ENCODE data around the gene RALGPS1. TPM values are rescaled to one million over a fixed set of nuclear protein-coding genes. Genes with fewer than 3 reads are reported as not detected.
"Not testable (repeated sequence)": the region's sequence is repeated elsewhere in the genome, so short reads cannot be mapped to it uniquely, and the experiment has no call there.

RALGPS1 gene
- total RNA-seq, 1 experiment from 2014 or later: 0.87 TPM

- no peak for DNase-seq (ENCODE audit: low read depth, low spot score)
- in situ Hi-C loops (cut with HindIII; ENCODE audit: low pct_unique_long_range_greater_than_20kb, low sequenced_read_pairs): no loop called here
Measured at GRCh38 chr9:127159949-127160610, 245.5 kb downstream of the RALGPS1 start.

DNA sequence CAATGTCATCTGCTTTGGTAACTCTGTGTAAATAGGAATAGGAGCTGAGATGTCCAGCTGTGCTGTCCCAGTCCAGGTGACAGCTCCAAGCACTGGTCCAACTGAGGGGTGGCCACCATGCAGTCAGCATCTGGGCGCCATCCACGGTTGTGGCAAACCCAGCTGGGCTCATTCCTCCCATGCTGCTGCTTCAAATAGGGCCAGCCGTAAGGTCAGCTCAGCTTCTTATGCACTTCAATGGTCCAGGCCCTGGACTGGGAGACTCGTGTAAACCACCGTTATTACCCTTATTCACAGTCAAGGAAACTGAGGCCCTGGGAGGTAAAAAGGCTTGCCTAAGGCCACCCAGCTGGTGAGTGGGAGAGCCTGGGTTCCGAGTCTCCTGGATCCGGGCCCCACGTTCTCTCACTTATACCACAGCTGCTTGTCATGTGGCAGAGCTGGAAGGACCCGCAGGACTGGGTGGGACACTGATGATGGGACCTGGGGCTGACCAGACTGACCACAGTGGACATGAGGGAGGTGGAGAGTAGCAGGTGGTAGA is 246.6 kb downstream of the RALGPS1 start:
- no peak for DNase-seq (ENCODE audit: low read depth, low spot score)
- in situ Hi-C loops (cut with HindIII; ENCODE audit: low pct_unique_long_range_greater_than_20kb, low sequenced_read_pairs): no loop called here

DNA sequence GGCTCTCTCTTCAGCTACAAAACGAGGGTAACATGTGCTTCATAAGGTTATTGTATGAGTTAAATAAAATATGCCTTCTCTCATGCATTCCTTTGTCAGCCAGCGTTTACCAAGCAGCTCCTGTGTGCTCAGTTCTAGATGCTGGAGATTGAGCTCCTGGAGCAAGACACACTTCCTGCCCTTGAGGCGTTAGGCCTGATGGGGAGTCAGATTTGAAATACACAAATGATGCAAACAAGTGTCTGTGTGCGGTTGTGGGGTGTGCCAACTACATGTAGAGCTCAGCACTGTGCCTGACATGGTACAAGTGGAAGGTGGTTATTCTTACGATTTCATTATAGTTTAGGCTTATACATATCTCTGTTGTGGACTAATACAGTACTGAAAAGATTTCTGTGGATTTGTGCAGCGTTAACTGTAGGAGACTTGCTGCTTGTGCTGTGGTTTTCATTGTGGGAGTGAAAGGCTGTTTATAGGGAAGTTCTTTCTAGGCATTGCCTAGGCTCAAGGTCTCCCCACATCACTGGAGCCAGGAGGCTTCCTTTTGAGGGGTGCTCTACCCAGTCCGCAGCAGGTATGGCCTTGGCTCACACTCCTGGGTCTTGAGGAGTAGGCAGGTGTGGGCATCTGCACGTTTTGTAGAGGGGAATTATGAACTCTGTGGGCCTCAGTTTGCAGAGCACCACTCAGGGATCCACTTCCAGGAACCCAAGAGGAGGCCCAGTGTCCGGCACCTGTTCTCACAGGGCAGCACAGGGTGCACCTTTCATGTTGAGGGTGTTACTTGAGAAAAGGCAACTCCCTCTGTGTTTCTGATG is 247.7 kb downstream of the RALGPS1 start:
- DNase-seq (ENCODE audit: low read depth, low spot score): no peak
- in situ Hi-C loops (cut with HindIII; ENCODE audit: low pct_unique_long_range_greater_than_20kb, low sequenced_read_pairs): no loop called here

- DNase-seq (ENCODE audit: low read depth, low spot score): no peak
Measured at GRCh38 chr9:127162864-127163365, 248.3 kb downstream of the RALGPS1 start.

GRCh38 chr9:127163409-127163808 is 248.8 kb downstream of the RALGPS1 start:
- DNase-seq (ENCODE audit: low read depth, low spot score): peak; percentile 56
- in situ Hi-C loops (cut with HindIII; ENCODE audit: low pct_unique_long_range_greater_than_20kb, low sequenced_read_pairs): no loop called here

More at GRCh38 chr9:127162864-127163365, 248.3 kb downstream of the RALGPS1 start:
- in situ Hi-C loops (cut with HindIII; ENCODE audit: low pct_unique_long_range_greater_than_20kb, low sequenced_read_pairs): no loop called here

GRCh38 chr9:127165116-127165515 is 250.5 kb downstream of the RALGPS1 start:
- no peak for DNase-seq (ENCODE audit: low read depth, low spot score)
- in situ Hi-C loops (cut with HindIII; ENCODE audit: low pct_unique_long_range_greater_than_20kb, low sequenced_read_pairs): no loop called here

GRCh38 chr9:127166111-127166510 is 251.5 kb downstream of the RALGPS1 start:
- in situ Hi-C loops (cut with HindIII; ENCODE audit: low pct_unique_long_range_greater_than_20kb, low sequenced_read_pairs): no loop called here
- no peak for DNase-seq (ENCODE audit: low read depth, low spot score)

DNA sequence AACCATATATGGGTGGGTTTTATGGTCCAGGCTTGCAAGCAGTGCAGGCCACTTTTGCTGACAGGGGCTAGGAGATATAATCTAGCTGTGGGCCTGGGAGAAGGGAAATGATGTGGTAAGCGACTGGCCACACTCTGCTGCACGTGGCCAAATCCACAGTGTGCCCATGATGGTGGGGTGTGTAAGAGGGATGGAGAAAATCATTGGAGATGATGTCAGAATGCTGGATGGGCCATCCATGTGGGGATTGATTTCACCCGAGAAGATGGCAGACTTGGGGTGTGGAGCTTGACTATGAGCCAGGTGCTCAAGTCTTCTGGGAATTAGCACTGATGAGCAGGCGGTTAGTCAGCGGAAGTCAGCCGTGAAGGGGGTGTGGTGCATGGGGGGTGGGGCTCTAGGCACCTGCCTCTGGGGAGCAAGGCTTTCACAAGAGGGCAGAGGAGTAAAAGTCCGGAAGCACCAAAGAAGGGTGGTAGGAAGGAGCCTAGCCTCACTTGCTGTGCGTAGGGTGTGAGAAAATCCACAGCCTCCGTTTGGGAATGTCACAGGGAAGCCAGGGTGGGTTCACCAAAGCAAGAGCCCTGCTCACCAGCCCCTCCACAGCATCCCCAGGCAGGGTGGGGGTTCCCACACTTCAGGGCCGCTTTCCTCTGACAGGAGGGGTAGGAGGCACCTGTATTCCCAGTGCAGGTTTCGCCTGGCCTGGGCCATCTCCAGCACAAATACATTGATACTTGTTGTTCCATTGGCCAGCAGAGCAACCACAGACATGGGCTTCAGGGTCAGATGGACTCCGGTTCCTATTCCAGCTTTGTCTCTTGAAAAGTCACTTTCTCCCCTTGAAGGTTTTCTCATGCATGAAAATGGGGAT is 252.3 kb downstream of the RALGPS1 start:
- in situ Hi-C loops (cut with HindIII; ENCODE audit: low pct_unique_long_range_greater_than_20kb, low sequenced_read_pairs): no loop called here
- DNase-seq (ENCODE audit: low read depth, low spot score): no peak

- in situ Hi-C loops (cut with HindIII; ENCODE audit: low pct_unique_long_range_greater_than_20kb, low sequenced_read_pairs): no loop called here
Measured at GRCh38 chr9:127167560-127168326, 253.2 kb downstream of the RALGPS1 start.

DNA sequence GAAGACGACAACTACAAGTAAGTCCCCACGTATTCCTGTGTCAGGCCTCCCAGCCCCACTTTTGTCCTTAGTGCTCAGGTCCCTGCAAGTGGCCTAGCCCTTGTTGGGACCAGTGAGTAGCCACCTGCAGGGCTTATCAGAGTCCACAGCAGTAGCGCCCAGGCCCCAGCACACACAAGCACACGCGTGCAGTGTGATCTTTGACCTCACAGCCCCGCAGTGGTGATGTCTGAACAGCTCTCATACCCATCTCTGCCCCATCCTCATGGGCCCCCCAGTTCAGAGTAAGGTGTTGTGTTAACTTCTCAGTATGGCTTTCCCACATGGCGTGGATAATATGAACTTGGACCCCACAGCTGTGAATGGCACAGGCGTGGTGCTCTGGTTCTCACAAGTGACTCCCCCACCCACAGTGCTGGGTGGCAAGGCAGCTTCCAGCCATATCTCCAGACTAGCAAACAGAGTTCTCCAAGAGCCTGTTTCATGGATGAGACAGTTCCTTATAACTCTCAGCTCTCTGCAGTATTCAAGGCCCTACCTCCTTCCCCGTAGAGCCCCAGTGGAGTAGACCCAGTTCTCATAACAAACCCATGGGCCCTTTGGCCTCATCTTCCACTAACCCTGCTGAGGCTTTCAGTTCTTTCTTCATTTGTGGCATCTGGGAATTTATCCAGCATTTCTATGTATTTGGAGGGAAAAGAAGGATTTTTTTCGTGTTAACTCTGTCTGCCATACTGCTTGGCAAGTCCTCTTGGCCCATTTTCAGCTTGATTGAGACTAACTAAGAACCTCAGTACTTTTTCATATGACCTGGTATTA is 254.4 kb downstream of the RALGPS1 start:
- in situ Hi-C loops (cut with HindIII; ENCODE audit: low pct_unique_long_range_greater_than_20kb, low sequenced_read_pairs): no loop called here
- no peak for DNase-seq (ENCODE audit: low read depth, low spot score)

More at GRCh38 chr9:127167560-127168326, 253.2 kb downstream of the RALGPS1 start:
- no peak for DNase-seq (ENCODE audit: low read depth, low spot score)

DNA sequence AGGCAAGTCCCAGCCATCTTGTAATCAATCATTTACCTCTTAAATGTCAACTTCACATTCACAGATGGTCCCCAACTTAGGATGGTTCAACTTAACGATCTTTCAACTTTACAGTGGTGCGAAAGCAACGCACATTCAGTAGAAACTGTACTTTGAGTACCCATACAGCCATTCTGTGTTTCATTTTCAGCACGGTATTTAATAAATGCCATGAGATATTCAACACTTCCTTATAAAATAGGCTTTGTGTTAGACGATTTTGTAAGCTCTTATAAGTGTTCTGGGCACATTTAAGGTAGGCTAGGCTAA is 254.9 kb downstream of the RALGPS1 start:
- in situ Hi-C loops (cut with HindIII; ENCODE audit: low pct_unique_long_range_greater_than_20kb, low sequenced_read_pairs): no loop called here
- DNase-seq (ENCODE audit: low read depth, low spot score): no peak

DNA sequence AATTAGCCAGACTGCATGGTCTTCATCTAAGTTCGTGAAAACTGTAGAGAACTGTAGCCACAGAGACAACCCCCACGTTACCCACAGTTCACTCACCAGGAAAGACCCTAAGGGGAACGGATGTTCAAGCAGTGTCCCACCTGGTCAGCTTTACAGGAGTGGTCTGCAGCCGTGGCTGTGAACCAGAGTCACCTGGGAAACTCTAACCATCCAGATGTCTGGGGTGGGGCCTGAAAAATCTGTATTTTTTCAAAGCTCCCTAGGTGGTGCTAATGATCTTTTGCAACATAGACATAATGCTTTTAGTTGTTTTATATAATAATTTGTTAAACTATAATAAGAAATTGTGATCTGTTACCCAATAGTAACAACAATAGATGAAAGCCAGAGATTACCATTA is 255.5 kb downstream of the RALGPS1 start:
- in situ Hi-C loops (cut with HindIII; ENCODE audit: low pct_unique_long_range_greater_than_20kb, low sequenced_read_pairs): no loop called here
- DNase-seq (ENCODE audit: low read depth, low spot score): no peak

- DNase-seq (ENCODE audit: low read depth, low spot score): no peak
- in situ Hi-C loops (cut with HindIII; ENCODE audit: low pct_unique_long_range_greater_than_20kb, low sequenced_read_pairs): no loop called here
Measured at GRCh38 chr9:127170652-127171051, 256.1 kb downstream of the RALGPS1 start.

DNA sequence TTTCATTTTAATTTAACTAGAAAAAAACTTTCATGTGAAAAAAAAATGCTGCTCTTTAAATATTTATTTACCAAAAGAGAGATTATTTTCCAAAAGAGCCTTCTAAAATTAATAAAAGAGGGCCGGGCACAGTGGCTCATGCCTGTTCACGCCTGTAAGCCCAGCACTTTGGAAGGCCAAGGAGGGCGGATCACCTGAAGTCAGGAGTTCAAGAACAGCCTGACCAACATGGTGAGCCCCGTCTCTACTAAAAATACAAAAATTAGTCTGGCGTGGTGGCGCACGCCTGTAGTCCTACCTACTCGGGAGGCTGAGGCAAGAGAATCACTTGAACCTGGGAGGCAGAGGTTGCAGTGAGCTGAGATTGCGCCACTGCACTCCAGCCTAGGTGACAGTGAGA is 256.8 kb downstream of the RALGPS1 start:
- in situ Hi-C loops (cut with HindIII; ENCODE audit: low pct_unique_long_range_greater_than_20kb, low sequenced_read_pairs); DNase-seq (ENCODE audit: low read depth, low spot score): not testable (repeated sequence)

- DNase-seq (ENCODE audit: low read depth, low spot score): no peak
- in situ Hi-C loops (cut with HindIII; ENCODE audit: low pct_unique_long_range_greater_than_20kb, low sequenced_read_pairs): no loop called here
Measured at GRCh38 chr9:127172066-127172707, 257.6 kb downstream of the RALGPS1 start.

DNA sequence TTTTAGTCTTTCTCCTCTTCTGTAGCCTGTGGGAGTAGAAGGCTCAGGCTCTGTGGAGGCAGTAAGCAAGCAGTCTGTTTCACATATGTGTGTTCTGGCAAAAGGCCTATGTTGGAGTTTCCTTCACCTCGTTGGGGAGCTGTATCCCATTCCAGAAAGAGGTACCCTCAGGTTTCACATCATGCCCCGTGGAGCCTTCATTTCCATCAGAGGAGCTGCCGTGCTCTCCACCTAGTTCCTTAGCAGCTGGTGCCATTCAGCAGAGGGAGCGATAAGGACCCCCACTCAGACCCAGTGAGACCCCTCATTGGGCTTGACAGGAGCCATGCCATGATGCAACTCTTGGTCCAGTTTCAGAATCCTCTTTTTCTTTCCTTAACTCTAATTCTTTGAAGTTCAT is 258.5 kb downstream of the RALGPS1 start:
- DNase-seq (ENCODE audit: low read depth, low spot score): no peak
- in situ Hi-C loops (cut with HindIII; ENCODE audit: low pct_unique_long_range_greater_than_20kb, low sequenced_read_pairs): no loop called here
